Measurements from ENCODE around the gene CCDC102A. TPM values are rescaled to one million over a fixed set of nuclear protein-coding genes. Genes with fewer than 3 reads are reported as not detected.

The CCDC102A gene
- total RNA-seq, 4 donors from 2014 or later = 17.4 to 30.4 (median 24.5) TPM

- peak; percentile 65 to 67 for DNase-seq (ENCODE audit: low spot score in 2 of 2)
- WGBS, 2 donors = 2 to 3% methylated on average over 16 to 59 of the region's 73 CpGs
- no peaks in the 10 kb centered on the region for H3K9me3 ChIP-seq
Measured at GRCh38 chr16:57485916-57486857, 50.2 kb downstream of the CCDC102A start, which contains the start of gene DOK4. DOK4 (minus strand) TSS chr16:57486493; CDS start chr16:57479507, 6,986 bp downstream.

GRCh38 chr16:57485091-57485915 lies 51.1 kb downstream of the CCDC102A start:
- Histone ChIP-seq H3K9me3 (no peaks in the 10 kb centered on the region), H3K4me1 (peaks cover 0 to 44% (median 14%) of the 10 kb centered on the region in 4 donors), H3K27me3 (no peaks in the 10 kb centered on the region), H3K27ac (peak overlapping the region; percentile 67 to 87 (median 82)), H3K36me3 (no peaks in the 10 kb centered on the region), H3K4me3 (peak overlapping the region; percentile 61 to 81 (median 64))
- WGBS, 2 donors = 73 to 74% methylated on average over 14 of the region's 14 CpGs
- TF ChIP-seq CTCF (IDR thresholded peaks at IDR 0.05) = no peak
- no peak for TF ChIP-seq EP300 (IDR thresholded peaks at IDR 0.05)
- TF ChIP-seq POLR2A (IDR thresholded peaks at IDR 0.05) = no peak
- no peak for DNase-seq (ENCODE audit: low spot score in 2 of 2)

More at GRCh38 chr16:57485916-57486857, 50.2 kb downstream of the CCDC102A start, which contains the start of gene DOK4:
- H3K27me3 ChIP-seq = no peaks in the 10 kb centered on the region
- peak within 1 kb of the TSS; percentile 67 to 87 (median 82) for H3K27ac ChIP-seq
- TF ChIP-seq CTCF (IDR thresholded peaks at IDR 0.05) = no peak
- TF ChIP-seq EP300 (IDR thresholded peaks at IDR 0.05) = no peak
- TF ChIP-seq POLR2A (IDR thresholded peaks at IDR 0.05) = peak in 1 of 2 donors; percentile 43
- H3K4me3 ChIP-seq = peak within 1 kb of the TSS; percentile 61 to 81 (median 64)
- H3K4me1 ChIP-seq = peaks cover 0 to 37% (median 11%) of the 10 kb centered on the region in 4 donors
- H3K36me3 ChIP-seq = no peaks in the 10 kb centered on the region

GRCh38 chr16:57484515-57485005 lies 51.8 kb downstream of the CCDC102A start:
- Histone ChIP-seq H3K9me3 (no peaks in the 10 kb centered on the region), H3K4me1 (peaks cover 0 to 51% (median 16%) of the 10 kb centered on the region in 4 donors), H3K27ac (peak overlapping the region in 3 of 4 donors; percentile 79 to 87 (median 84)), H3K27me3 (no peaks in the 10 kb centered on the region), H3K4me3 (no peak overlapping the region), H3K36me3 (no peaks in the 10 kb centered on the region)
- no peak for TF ChIP-seq CTCF (IDR thresholded peaks at IDR 0.05)
- TF ChIP-seq EP300 (IDR thresholded peaks at IDR 0.05) = no peak
- no peak for TF ChIP-seq POLR2A (IDR thresholded peaks at IDR 0.05)
- 80 to 92% methylated on average over 8 of the region's 8 CpGs for WGBS, 2 donors
- DNase-seq (ENCODE audit: low spot score in 2 of 2) = no peak

GRCh38 chr16:57483725-57484514 lies 52.5 kb downstream of the CCDC102A start:
- no peak overlapping the region for H3K4me3 ChIP-seq
- H3K27me3 ChIP-seq = no peaks in the 10 kb centered on the region
- no peak for DNase-seq (ENCODE audit: low spot score in 2 of 2)
- H3K36me3 ChIP-seq = no peaks in the 10 kb centered on the region
- TF ChIP-seq CTCF (IDR thresholded peaks at IDR 0.05) (no peak), EP300 (IDR thresholded peaks at IDR 0.05) (no peak), POLR2A (IDR thresholded peaks at IDR 0.05) (no peak)
- H3K27ac ChIP-seq = peak overlapping the region in 2 of 4 donors; percentile 4 to 16
- H3K4me1 ChIP-seq = peaks cover 0 to 58% (median 21%) of the 10 kb centered on the region in 4 donors
- no peaks in the 10 kb centered on the region for H3K9me3 ChIP-seq
- WGBS, 2 donors = 58 to 81% methylated on average over 11 to 18 of the region's 19 CpGs

All from tibial nerve (tissue), 4 donors.